Measurements from ENCODE around the gene AGPAT4. TPM values are rescaled to one million over a fixed set of nuclear protein-coding genes. Genes with fewer than 3 reads are reported as not detected.

The AGPAT4 gene
- total and polyA plus RNA-seq, 4 donors = 3.7 to 32.8 (median 9.7) TPM

DNA sequence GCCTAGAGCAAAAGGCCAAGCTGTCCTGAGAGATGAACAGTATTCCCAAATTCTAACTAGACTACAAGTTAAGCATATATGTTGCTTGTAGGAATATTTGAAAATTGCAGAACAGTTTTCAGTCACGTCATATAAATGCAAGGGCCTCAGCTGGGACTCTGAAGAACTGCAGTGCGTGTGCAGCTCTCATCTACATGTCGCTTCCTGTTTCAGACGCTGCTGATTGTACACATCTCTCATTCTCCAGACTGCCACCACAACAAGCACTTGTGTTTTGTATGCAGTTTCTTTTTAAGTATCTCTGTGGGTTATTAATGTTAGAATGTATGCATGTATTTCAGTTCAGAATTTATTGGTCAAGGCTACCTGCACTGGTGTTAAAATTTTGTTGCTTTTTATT lies 162.6 kb downstream of the AGPAT4 start:
- 61 to 71% methylated on average over 4 of the region's 4 CpGs for WGBS, 2 donors
- ATAC-seq (ENCODE audit: insufficient read depth, low FRiP score) (no peak), DNase-seq (no peak)
- Histone ChIP-seq H3K9ac (ENCODE audit: insufficient read depth in 1 of 2, low read length in 2 of 2) (no peak overlapping the region), H3K27ac (ENCODE audit: low read depth in 1 of 2, low read length in 1 of 2) (no peak overlapping the region), H3K4me1 (ENCODE audit: control insufficient read depth in 5 of 5, insufficient read depth in 5 of 5, low read length in 5 of 5) (no peaks in the 10 kb centered on the region), H3K36me3 (ENCODE audit: control insufficient read depth in 4 of 4, insufficient read depth in 4 of 4, low read length in 4 of 4) (peaks cover 40 to 66% (median 53%) of the 10 kb centered on the region in 4 donors), H3K9me3 (ENCODE audit: control insufficient read depth in 4 of 4, insufficient read depth in 3 of 4, low read length in 3 of 4) (no peaks in the 10 kb centered on the region), H3K27me3 (ENCODE audit: control insufficient read depth in 3 of 3, insufficient read depth in 3 of 3, low read length in 2 of 3) (no peaks in the 10 kb centered on the region), H3K4me3 (no peak overlapping the region)
- TF ChIP-seq, protein P1, sequence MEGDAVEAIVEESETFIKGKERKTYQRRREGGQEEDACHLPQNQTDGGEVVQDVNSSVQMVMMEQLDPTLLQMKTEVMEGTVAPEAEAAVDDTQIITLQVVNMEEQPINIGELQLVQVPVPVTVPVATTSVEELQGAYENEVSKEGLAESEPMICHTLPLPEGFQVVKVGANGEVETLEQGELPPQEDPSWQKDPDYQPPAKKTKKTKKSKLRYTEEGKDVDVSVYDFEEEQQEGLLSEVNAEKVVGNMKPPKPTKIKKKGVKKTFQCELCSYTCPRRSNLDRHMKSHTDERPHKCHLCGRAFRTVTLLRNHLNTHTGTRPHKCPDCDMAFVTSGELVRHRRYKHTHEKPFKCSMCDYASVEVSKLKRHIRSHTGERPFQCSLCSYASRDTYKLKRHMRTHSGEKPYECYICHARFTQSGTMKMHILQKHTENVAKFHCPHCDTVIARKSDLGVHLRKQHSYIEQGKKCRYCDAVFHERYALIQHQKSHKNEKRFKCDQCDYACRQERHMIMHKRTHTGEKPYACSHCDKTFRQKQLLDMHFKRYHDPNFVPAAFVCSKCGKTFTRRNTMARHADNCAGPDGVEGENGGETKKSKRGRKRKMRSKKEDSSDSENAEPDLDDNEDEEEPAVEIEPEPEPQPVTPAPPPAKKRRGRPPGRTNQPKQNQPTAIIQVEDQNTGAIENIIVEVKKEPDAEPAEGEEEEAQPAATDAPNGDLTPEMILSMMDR (IDR thresholded peaks at IDR 0.05; ENCODE audit: control extremely low read depth, extremely low read depth) = no peak

GRCh38 chr6:161110028-161110779 lies 163.7 kb downstream of the AGPAT4 start:
- Histone ChIP-seq H3K27ac (ENCODE audit: low read depth in 1 of 2, low read length in 1 of 2) (no peak overlapping the region), H3K4me1 (ENCODE audit: control insufficient read depth in 5 of 5, insufficient read depth in 5 of 5, low read length in 5 of 5) (no peaks in the 10 kb centered on the region), H3K9ac (ENCODE audit: insufficient read depth in 1 of 2, low read length in 2 of 2) (no peak overlapping the region), H3K4me3 (no peak overlapping the region), H3K36me3 (ENCODE audit: control insufficient read depth in 4 of 4, insufficient read depth in 4 of 4, low read length in 4 of 4) (peaks cover 39 to 63% (median 51%) of the 10 kb centered on the region in 4 donors), H3K27me3 (ENCODE audit: control insufficient read depth in 3 of 3, insufficient read depth in 3 of 3, low read length in 2 of 3) (no peaks in the 10 kb centered on the region), H3K9me3 (ENCODE audit: control insufficient read depth in 4 of 4, insufficient read depth in 3 of 4, low read length in 3 of 4) (no peaks in the 10 kb centered on the region)
- WGBS, 2 donors = 87 to 90% methylated on average over 14 of the region's 14 CpGs
- TF ChIP-seq, protein P1 (IDR thresholded peaks at IDR 0.05; ENCODE audit: control extremely low read depth, extremely low read depth) = no peak
- ATAC-seq (ENCODE audit: insufficient read depth, low FRiP score) (no peak), DNase-seq (no peak)

- Histone ChIP-seq H3K27me3 (ENCODE audit: control insufficient read depth in 3 of 3, insufficient read depth in 3 of 3, low read length in 2 of 3) (no peaks in the 10 kb centered on the region), H3K4me1 (ENCODE audit: control insufficient read depth in 5 of 5, insufficient read depth in 5 of 5, low read length in 5 of 5) (no peaks in the 10 kb centered on the region), H3K9ac (ENCODE audit: insufficient read depth in 1 of 2, low read length in 2 of 2) (no peak overlapping the region), H3K36me3 (ENCODE audit: control insufficient read depth in 4 of 4, insufficient read depth in 4 of 4, low read length in 4 of 4) (peaks cover 38 to 61% (median 49%) of the 10 kb centered on the region in 4 donors), H3K27ac (ENCODE audit: low read depth in 1 of 2, low read length in 1 of 2) (no peak overlapping the region), H3K9me3 (ENCODE audit: control insufficient read depth in 4 of 4, insufficient read depth in 3 of 4, low read length in 3 of 4) (no peaks in the 10 kb centered on the region), H3K4me3 (no peak overlapping the region)
- ATAC-seq (ENCODE audit: insufficient read depth, low FRiP score) (no peak), DNase-seq (no peak)
- 86 to 87% methylated on average over 4 of the region's 4 CpGs for WGBS, 2 donors
- TF ChIP-seq, protein P1 (IDR thresholded peaks at IDR 0.05; ENCODE audit: control extremely low read depth, extremely low read depth) = no peak
Observed at GRCh38 chr6:161109366-161109765, 164.5 kb downstream of the AGPAT4 start.

All from lung (tissue), 12 donors.